Left ventricle myocardium inferior (tissue), 1 donor: ENCODE results near the gene TTC9B. TPM values are rescaled to one million over a fixed set of nuclear protein-coding genes. Genes with fewer than 3 reads are reported as not detected.

Source experiments
- DNase-seq: peaks from one replicate; pipeline ENCODE4 v3.0.0-alpha.2; 2020
- H3K27ac ChIP-seq: fragments of 200-600 bp; replicated peaks from 2 replicates; pipeline ENCODE4 v1.8.0; 2021
- H3K27me3 ChIP-seq: fragments of 200-600 bp; 2 replicates; pipeline ENCODE4 v1.8.0; 2021; ENCODE audit warnings: low read depth
- H3K36me3 ChIP-seq: fragments of 200-600 bp; 2 replicates; pipeline ENCODE4 v1.8.0; 2021
- H3K4me1 ChIP-seq: fragments of 200-600 bp; 2 replicates; pipeline ENCODE4 v1.8.0; 2021
- H3K4me3 ChIP-seq: fragments of 200-600 bp; 2 replicates; pipeline ENCODE4 v1.8.0; 2021; ENCODE audit warnings: mild to moderate bottlenecking, moderate library complexity
- H3K9me3 ChIP-seq: fragments of 200-600 bp; replicated peaks from 2 replicates; pipeline ENCODE4 v1.8.0; 2021
- CTCF ChIP-seq: fragments of 200-600 bp; IDR thresholded peaks from 2 replicates; pipeline ENCODE4 v1.8.0; 2021; ENCODE audit warnings: antibody characterized with exemption, mild to moderate bottlenecking, borderline replicate concordance
- intact Hi-C: fragments of 100-400 bp; cut with micrococcal nuclease; formaldehyde crosslinking; loops from one replicate; pipeline ENCODE4 v1.11.0; 2022
- total RNA-seq: library from RNA; stranded (reverse); fragmentation: NEBNext Ultra II Directional; extraction: Animal tissue kit (Norgen Biotek cat#: 25700); gene quantifications from one replicate; pipeline ENCODE4 v1.2.1, GENCODE V29; 2021
- donor health status: DM: no; HTN: yes; CAD: no; lungs with severe emphysema.

TTC9B gene
- total RNA-seq, 1 donor from 2014 or later, result not detected

DNA sequence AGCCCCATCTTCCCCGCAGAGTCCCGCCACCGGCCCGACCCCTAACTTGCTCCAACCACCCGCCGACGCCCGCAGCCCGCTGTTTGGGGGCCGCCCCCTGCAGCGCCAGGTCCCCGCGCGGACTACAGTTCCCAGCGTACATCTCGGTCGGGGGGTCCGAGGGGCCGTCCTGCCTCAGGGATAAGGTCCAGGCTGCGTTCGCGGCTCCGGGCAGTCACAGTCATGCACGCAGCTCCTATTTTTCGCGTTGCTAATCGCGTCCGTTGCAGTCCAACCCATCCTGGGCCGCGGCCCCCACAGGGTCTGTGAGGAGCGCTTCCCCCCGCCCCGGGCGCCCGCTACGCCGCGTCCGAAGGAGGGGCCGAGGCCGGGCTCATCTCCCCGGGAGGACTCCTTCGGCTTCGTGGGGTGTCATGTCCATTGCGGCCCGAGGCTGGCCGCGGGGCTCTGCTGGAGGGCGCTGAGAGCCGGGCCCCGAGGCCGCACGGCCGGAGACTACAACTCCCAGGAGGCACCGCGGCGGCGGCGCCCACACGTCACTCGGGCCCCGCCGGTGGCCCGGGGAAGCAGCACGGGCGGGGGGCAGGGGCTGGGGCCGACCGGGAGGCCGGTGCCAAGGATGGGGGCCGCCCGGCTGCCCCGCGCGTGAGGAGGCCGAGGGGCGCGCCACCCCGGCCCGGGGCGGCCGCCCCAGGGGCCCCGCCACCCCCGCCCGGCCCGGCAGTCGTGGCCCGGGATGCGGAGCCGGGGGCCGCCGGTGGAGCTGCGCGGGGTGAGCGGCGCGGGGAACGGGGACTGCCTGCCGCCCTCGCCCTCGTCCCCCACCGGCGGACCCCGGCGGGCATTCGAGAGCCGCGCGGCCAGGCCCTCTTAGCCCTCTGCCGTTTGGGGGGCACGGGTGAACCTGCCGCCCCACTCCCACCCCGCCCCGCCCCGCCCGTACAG, 27.0 kb downstream of the TTC9B start, which contains the start of gene MAP3K10:
Gene MAP3K10 (plus strand): TSS at position 536 of the 945 bp plus-strand sequence. CDS start 606 bp downstream, outside the sequence.
- peak within 1 kb of the TSS; percentile 96 for H3K4me3 ChIP-seq
- intact Hi-C loops, result no loop called here
- H3K27ac ChIP-seq, result peak within 1 kb of the TSS; percentile 95
- H3K27me3 ChIP-seq, result no peaks in the 10 kb centered on the region
- H3K36me3 ChIP-seq, result no peaks in the 10 kb centered on the region
- no peaks in the 10 kb centered on the region for H3K9me3 ChIP-seq
- peaks cover 31% of the 10 kb centered on the region for H3K4me1 ChIP-seq
- DNase-seq, result peak; percentile 80
- TF ChIP-seq CTCF, result no peak

- intact Hi-C loops, result no loop called here
- Histone ChIP-seq H3K36me3 (no peaks in the 10 kb centered on the region), H3K4me3 (no peak overlapping the region), H3K27me3 (no peaks in the 10 kb centered on the region), H3K4me1 (no peaks in the 10 kb centered on the region), H3K27ac (no peak overlapping the region), H3K9me3 (no peaks in the 10 kb centered on the region)
- TF ChIP-seq CTCF, result no peak
- DNase-seq, result no peak
Observed at GRCh38 chr19:40184273-40184672, 33.9 kb downstream of the TTC9B start.

GRCh38 chr19:40178756-40179155, 39.4 kb downstream of the TTC9B start:
- TF ChIP-seq CTCF, result no peak
- intact Hi-C loops, result no loop called here
- no peaks in the 10 kb centered on the region for H3K9me3 ChIP-seq
- H3K4me1 ChIP-seq, result peaks cover 8% of the 10 kb centered on the region
- no peaks in the 10 kb centered on the region for H3K36me3 ChIP-seq
- H3K27me3 ChIP-seq, result peaks cover 9% of the 10 kb centered on the region
- no peak for DNase-seq
- no peak overlapping the region for H3K27ac ChIP-seq
- no peak overlapping the region for H3K4me3 ChIP-seq

DNA sequence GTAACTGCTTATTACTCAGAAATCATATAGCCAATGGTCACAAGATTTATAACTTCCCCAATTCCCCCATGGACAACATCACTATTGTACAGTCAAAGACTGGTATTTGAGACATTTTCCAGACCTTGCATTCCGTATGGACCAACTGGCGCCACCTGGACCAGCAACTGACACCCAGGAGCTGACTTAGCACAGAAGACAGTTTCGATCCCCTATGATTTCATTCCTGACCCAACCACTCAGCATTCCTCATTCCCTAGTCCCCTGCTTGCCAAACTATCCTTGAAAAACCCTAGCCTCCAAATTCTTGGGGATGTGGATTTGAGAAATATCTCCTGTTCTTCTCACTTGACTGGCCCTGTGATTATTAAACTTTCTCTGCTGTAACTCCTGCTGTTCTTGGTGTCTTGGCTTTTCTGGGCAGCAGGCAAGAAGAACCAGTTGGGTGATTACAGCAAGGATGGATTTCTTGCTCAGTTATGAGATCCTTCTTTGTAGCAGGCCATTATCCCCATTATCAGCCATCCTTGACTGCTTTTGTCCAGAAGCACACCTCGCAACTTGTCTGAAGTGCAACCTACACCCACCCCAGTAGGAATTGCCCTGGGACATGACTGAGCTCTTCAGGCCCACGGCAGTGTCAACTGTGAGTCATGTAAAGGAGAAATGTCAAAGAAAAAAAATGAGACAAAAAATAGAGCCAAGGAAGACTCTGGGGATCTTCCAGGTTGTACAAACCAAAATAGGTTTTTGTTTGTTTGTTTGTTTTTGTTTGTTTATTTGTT, 40.7 kb downstream of the TTC9B start:
- no peaks in the 10 kb centered on the region for H3K9me3 ChIP-seq
- no peaks in the 10 kb centered on the region for H3K36me3 ChIP-seq
- intact Hi-C loops, result no loop called here
- no peak overlapping the region for H3K27ac ChIP-seq
- no peak for DNase-seq
- H3K27me3 ChIP-seq, result peaks cover 9% of the 10 kb centered on the region
- no peak for TF ChIP-seq CTCF
- peaks cover 8% of the 10 kb centered on the region for H3K4me1 ChIP-seq
- H3K4me3 ChIP-seq, result no peak overlapping the region

GRCh38 chr19:40175820-40176219, 42.4 kb downstream of the TTC9B start:
- Histone ChIP-seq H3K9me3 (no peaks in the 10 kb centered on the region), H3K27ac (no peak overlapping the region), H3K4me3 (no peak overlapping the region), H3K36me3 (no peaks in the 10 kb centered on the region), H3K4me1 (peaks cover 8% of the 10 kb centered on the region), H3K27me3 (peaks cover 14% of the 10 kb centered on the region)
- DNase-seq, result no peak
- intact Hi-C loops, result no loop called here
- no peak for TF ChIP-seq CTCF
